OCI-LY3 (cell line): ENCODE data around the gene PRMT5.

Experiments used
- H2AFZ ChIP-seq: fragments of 200-600, 300-600 bp; shearing (Covaris generic); 2 replicates; pipeline ENCODE4 v1.6.0; 2014; ENCODE audit warnings: antibody characterized with exemption, low read depth, low read length
- H3K27ac ChIP-seq: fragments of 200-600, 300-600 bp; sonication (generic); 2 replicates; pipeline ENCODE4 v1.5.1; 2014; ENCODE audit warnings: mild to moderate bottlenecking, low read length, moderate library complexity, mixed read lengths
- H3K27me3 ChIP-seq: fragments of 200-600, 300-600 bp; sonication (generic); 2 replicates; pipeline ENCODE4 v1.6.1; 2014; ENCODE audit warnings: low read depth, low read length, mixed read lengths
- H3K36me3 ChIP-seq: fragments of 200-600, 300-600 bp; sonication (generic); replicated peaks from 2 replicates; pipeline ENCODE3; 2014; ENCODE audit warnings: low read depth, low read length, mixed read lengths
- H3K4me1 ChIP-seq: fragments of 300-600, 200-600 bp; sonication (generic); 2 replicates; pipeline ENCODE4 v1.6.1; 2014; ENCODE audit warnings: low read length, mixed read lengths
- H3K4me2 ChIP-seq: fragments of 200-600, 300-600 bp; sonication (generic); 2 replicates; pipeline ENCODE4 v1.6.1; 2014; ENCODE audit warnings: low read length, mixed read lengths
- H3K4me3 ChIP-seq: fragments of 300-600, 200-600 bp; sonication (generic); 2 replicates; pipeline ENCODE4 v1.5.1; 2014; ENCODE audit warnings: antibody characterized with exemption, mild to moderate bottlenecking, low read length, moderate library complexity
- H3K79me2 ChIP-seq: fragments of 300-600, 200-600 bp; shearing (Covaris generic); 2 replicates; pipeline ENCODE4 v1.6.1; 2014; ENCODE audit warnings: mild to moderate bottlenecking, low read length, mixed read lengths
- H3K9ac ChIP-seq: fragments of 300-600, 200-600 bp; shearing (Covaris generic); 2 replicates; pipeline ENCODE4 v1.6.0; 2014; ENCODE audit warnings: mild to moderate bottlenecking, low read length, moderate library complexity
- H3K9me3 ChIP-seq: fragments of 200-600, 300-600 bp; shearing (Covaris generic); 2 replicates; pipeline ENCODE4 v1.6.1; 2014; ENCODE audit warnings: low read length, mixed read lengths; ENCODE audit not compliant: insufficient read depth
- H4K20me1 ChIP-seq: fragments of 200-600, 300-600 bp; sonication (generic); 2 replicates; pipeline ENCODE4 v1.6.1; 2016; ENCODE audit warnings: low read length, mixed read lengths; ENCODE audit not compliant: insufficient read depth
- EZH2phosphoT487 ChIP-seq: fragments of 200-600 bp; shearing (Covaris generic); IDR thresholded peaks from 2 replicates; pipeline ENCODE4 v1.6.1; 2018; ENCODE audit warnings: antibody characterized with exemption, mixed run types, low read depth
- TF ChIP-seq, protein P1 (sequence below): fragments of 200-600, 300-600 bp; sonication (generic); IDR thresholded peaks from 2 replicates; pipeline ENCODE4 v1.5.1; 2014; ENCODE audit warnings: antibody characterized with exemption, low read length, low read depth

The PRMT5 gene

GRCh38 chr14:22929961-22930364 is 787 bp upstream of the PRMT5 start:
- peak overlapping the region; percentile 67 for H3K27ac ChIP-seq
- peak overlapping the region; percentile 90 for H3K4me2 ChIP-seq
- no peaks in the 10 kb centered on the region for H4K20me1 ChIP-seq
- no peaks in the 10 kb centered on the region for H3K27me3 ChIP-seq
- H3K9me3 ChIP-seq: no peaks in the 10 kb centered on the region
- peak overlapping the region; percentile 72; the same call in 1 of the 2 replicates for H2AFZ ChIP-seq
- peak overlapping the region; percentile 94 for H3K4me3 ChIP-seq
- peaks cover 29% of the 10 kb centered on the region for H3K79me2 ChIP-seq
- H3K36me3 ChIP-seq: peaks cover 12% of the 10 kb centered on the region
- TF ChIP-seq, protein P1, sequence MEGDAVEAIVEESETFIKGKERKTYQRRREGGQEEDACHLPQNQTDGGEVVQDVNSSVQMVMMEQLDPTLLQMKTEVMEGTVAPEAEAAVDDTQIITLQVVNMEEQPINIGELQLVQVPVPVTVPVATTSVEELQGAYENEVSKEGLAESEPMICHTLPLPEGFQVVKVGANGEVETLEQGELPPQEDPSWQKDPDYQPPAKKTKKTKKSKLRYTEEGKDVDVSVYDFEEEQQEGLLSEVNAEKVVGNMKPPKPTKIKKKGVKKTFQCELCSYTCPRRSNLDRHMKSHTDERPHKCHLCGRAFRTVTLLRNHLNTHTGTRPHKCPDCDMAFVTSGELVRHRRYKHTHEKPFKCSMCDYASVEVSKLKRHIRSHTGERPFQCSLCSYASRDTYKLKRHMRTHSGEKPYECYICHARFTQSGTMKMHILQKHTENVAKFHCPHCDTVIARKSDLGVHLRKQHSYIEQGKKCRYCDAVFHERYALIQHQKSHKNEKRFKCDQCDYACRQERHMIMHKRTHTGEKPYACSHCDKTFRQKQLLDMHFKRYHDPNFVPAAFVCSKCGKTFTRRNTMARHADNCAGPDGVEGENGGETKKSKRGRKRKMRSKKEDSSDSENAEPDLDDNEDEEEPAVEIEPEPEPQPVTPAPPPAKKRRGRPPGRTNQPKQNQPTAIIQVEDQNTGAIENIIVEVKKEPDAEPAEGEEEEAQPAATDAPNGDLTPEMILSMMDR: no peak
- no peak for TF ChIP-seq EZH2phosphoT487
- H3K4me1 ChIP-seq: peaks cover 20% of the 10 kb centered on the region
- peak overlapping the region; percentile 92 for H3K9ac ChIP-seq

GRCh38 chr14:22928237-22929103 is 706 bp downstream of the PRMT5 start:
- no peaks in the 10 kb centered on the region for H4K20me1 ChIP-seq
- H3K79me2 ChIP-seq: peaks cover 29% of the 10 kb centered on the region
- H3K9me3 ChIP-seq: no peaks in the 10 kb centered on the region
- peaks cover 24% of the 10 kb centered on the region for H3K36me3 ChIP-seq
- peak overlapping the region; percentile 92 for H3K9ac ChIP-seq
- H3K27me3 ChIP-seq: no peaks in the 10 kb centered on the region
- H3K4me3 ChIP-seq: peak overlapping the region; percentile 94
- peaks cover 20% of the 10 kb centered on the region for H3K4me1 ChIP-seq
- peak overlapping the region; percentile 90 for H3K4me2 ChIP-seq
- peak overlapping the region; percentile 67 for H3K27ac ChIP-seq
- H2AFZ ChIP-seq: peak overlapping the region; percentile 67
- TF ChIP-seq EZH2phosphoT487: no peak
- TF ChIP-seq, protein P1: no peak

GRCh38 chr14:22926316-22926715 is 2.9 kb downstream of the PRMT5 start:
- no peak overlapping the region for H3K4me3 ChIP-seq
- H3K9me3 ChIP-seq: no peaks in the 10 kb centered on the region
- H3K4me2 ChIP-seq: no peak overlapping the region
- no peaks in the 10 kb centered on the region for H4K20me1 ChIP-seq
- H2AFZ ChIP-seq: no peak overlapping the region
- peaks cover 20% of the 10 kb centered on the region for H3K4me1 ChIP-seq
- TF ChIP-seq, protein P1: no peak
- no peak for TF ChIP-seq EZH2phosphoT487
- H3K27me3 ChIP-seq: no peaks in the 10 kb centered on the region
- H3K36me3 ChIP-seq: peaks cover 38% of the 10 kb centered on the region
- no peak overlapping the region for H3K9ac ChIP-seq
- H3K79me2 ChIP-seq: peaks cover 29% of the 10 kb centered on the region
- no peak overlapping the region for H3K27ac ChIP-seq

DNA sequence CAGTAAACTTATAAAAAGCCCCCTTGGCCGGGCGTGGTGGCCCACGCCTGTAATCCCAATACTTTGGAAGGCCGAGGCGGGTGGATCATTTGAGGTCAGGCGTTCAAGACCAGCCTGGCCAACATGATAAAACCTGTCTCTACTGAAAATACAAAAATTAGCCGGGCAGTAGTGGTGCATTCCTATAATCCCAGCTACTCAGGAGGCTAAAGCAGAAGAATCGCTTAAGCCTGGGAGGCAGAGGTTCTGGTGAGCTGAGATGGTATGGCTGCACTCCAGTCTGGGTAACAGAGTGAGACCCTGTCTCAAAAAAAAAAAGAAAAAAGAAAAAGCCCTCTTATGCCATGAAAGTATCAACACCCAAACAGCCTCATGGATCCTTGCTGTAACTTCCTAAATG is 3.7 kb downstream of the PRMT5 start:
- no peaks in the 10 kb centered on the region for H3K27me3 ChIP-seq
- H3K79me2 ChIP-seq: peaks cover 29% of the 10 kb centered on the region
- H3K9me3 ChIP-seq: no peaks in the 10 kb centered on the region
- peaks cover 46% of the 10 kb centered on the region for H3K36me3 ChIP-seq
- H2AFZ ChIP-seq: no peak overlapping the region
- peaks cover 20% of the 10 kb centered on the region for H3K4me1 ChIP-seq
- no peak overlapping the region for H3K4me3 ChIP-seq
- no peak overlapping the region for H3K4me2 ChIP-seq
- H3K9ac ChIP-seq: no peak overlapping the region
- H4K20me1 ChIP-seq: no peaks in the 10 kb centered on the region
- H3K27ac ChIP-seq: no peak overlapping the region
- TF ChIP-seq, protein P1: no peak
- TF ChIP-seq EZH2phosphoT487: no peak
